GM13977 (cell line): ENCODE measurements around the gene SLC4A4.

Experiments
- DNase-seq: peaks from one replicate; pipeline ENCODE4 v3.0.0; 2012; ENCODE audit warnings: low spot score
- in situ Hi-C: fragments of 300-500 bp; cut with MboI; formaldehyde crosslinking; loops from one replicate; pipeline ENCODE4 v1.12.0; 2022; ENCODE audit warnings: low sequenced_read_pairs, low pct_unique_long_range_greater_than_20kb, mixed read lengths, inconsistent platforms; ENCODE audit not compliant: unreplicated experiment
- TF ChIP-seq, protein P1 (sequence below): IDR thresholded peaks from 2 replicates; pipeline ENCODE4 v1.5.1; 2012; ENCODE audit warnings: mild to moderate bottlenecking, control low read depth; ENCODE audit not compliant: insufficient read depth; ENCODE audit errors: extremely low read depth, missing control alignments

SLC4A4 gene

DNA sequence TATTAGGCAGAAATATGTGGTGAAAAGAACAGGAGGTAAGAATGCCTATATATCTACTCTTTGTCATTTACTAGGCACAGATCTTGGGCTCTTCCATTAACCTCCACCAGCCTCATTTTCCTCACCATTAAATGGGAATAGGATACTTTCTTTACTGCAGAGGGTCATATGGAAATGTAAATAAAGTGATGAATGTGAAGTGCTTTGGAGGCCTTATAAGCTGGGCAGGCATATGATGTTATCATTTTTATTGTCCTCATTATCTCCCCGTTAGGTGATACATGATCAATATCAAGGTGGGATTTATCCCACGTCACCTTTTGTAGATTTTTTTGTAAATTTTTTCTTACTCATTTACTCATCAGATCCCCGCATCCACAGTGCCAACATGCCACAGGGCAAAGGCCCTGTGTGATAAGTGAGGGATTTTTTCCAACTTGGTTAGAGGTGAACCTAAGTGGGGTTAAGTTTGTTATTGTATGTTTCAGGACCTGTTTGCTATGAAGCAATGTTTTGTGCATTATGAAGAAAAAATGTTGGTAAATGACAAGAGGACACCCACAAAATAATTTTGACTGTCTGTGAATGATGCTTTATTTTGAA, 107.8 kb downstream of the SLC4A4 start:
- DNase-seq = no peak
- in situ Hi-C loops = no loop called here
- TF ChIP-seq, protein P1, sequence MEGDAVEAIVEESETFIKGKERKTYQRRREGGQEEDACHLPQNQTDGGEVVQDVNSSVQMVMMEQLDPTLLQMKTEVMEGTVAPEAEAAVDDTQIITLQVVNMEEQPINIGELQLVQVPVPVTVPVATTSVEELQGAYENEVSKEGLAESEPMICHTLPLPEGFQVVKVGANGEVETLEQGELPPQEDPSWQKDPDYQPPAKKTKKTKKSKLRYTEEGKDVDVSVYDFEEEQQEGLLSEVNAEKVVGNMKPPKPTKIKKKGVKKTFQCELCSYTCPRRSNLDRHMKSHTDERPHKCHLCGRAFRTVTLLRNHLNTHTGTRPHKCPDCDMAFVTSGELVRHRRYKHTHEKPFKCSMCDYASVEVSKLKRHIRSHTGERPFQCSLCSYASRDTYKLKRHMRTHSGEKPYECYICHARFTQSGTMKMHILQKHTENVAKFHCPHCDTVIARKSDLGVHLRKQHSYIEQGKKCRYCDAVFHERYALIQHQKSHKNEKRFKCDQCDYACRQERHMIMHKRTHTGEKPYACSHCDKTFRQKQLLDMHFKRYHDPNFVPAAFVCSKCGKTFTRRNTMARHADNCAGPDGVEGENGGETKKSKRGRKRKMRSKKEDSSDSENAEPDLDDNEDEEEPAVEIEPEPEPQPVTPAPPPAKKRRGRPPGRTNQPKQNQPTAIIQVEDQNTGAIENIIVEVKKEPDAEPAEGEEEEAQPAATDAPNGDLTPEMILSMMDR = no peak

DNA sequence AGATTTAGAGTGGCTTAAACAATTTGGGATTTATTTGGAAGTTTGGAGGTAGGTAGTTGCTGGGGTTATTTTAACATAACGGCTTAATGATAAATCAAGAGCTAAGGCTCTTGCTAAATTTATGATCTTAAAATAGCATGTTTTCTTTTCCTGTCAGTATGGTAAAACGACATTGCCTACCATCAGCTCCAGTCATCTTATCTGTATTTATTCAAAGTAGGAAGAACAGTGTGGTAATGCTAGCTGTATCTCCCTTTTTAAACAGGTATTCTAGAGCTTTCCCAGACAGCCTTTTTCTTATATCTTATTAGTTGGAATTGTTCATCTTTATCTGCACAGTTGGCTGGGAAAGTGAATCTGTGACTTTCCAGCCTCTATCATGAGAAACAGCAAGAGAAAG, 110.2 kb downstream of the SLC4A4 start:
- in situ Hi-C loops = no loop called here
- TF ChIP-seq, protein P1 = no peak
- no peak for DNase-seq

DNA sequence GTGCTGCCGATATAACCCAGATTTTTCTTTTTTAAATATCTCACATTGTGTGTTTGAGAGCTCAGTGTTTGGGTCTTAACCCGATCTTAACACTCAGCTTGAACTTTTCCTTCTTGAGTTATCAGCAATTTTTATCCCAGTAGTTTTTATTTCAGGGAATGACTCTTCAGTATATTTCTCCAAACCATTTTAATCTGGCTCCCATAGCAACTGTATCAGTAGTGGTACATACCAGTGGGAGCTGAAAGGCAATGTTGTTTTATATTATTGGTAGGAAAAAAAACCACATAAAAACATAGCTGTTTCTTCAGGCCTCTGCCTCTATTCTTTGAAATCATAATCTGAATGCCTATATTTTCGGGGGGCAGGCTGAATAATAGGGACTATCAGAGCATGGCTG, 111.1 kb downstream of the SLC4A4 start:
- no peak for DNase-seq
- in situ Hi-C loops = no loop called here
- TF ChIP-seq, protein P1 = no peak

DNA sequence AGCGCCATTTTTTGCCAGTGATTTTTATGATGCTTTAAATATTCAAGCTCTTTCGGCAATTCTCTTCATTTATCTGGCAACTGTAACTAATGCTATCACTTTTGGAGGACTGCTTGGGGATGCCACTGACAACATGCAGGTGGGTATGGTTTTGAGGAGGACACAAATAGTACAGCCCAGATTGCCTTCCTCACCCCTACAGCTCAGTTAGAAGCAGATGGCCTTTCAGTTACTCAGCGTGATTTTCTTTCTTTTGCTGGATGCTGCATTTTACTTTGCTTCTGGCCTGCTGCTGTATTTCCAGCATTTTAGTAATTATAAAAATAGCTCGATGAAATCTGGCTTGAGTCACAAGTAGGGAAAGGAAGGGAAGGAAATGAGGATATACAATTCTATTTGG, 114.7 kb downstream of the SLC4A4 start:
- in situ Hi-C loops = no loop called here
- TF ChIP-seq, protein P1 = no peak
- no peak for DNase-seq

DNA sequence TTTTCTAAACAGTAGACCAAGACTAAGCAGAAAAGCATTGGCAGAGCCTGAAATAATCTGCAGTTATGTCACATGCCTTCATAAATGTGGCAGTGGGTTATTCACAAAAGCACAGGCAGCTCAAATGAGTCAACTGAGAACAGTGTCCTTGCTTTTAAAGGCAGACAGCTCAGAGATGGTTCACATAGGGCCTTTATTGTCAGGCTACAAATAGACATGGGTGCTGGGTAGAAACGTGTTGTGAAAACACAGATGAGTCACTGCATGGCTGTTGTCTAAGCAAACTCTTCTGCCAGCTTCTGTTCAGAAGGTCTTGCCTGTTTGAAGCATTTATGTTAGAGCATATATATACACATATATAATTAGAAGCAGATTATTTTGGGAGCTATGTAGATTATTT, 118.0 kb downstream of the SLC4A4 start:
- TF ChIP-seq, protein P1 = no peak
- in situ Hi-C loops = no loop called here
- no peak for DNase-seq

DNA sequence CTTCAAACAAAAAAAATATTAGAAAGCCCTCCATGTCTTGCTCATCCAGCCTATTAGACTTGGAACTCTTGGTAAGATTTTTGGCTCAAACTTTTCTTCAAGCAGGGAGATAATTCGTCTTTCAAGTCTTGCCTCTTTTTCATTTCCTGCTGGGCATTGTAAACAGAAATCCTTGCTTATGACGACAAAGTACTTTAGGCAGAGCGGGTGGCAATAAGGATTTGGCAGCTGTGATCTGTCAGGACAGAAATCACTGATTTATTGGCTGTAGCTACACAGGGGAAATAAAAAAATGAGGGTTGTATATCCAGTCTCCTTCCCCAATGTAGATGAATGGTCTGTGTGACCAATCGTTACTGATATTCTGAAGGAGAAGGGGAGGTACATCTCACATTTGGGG, 121.6 kb downstream of the SLC4A4 start:
- no peak for DNase-seq

More for the DNA sequence above, 121.6 kb downstream of the SLC4A4 start:
- in situ Hi-C loops = no loop called here
- TF ChIP-seq, protein P1 = no peak
